HepG2 (cell line): ENCODE data around the gene IRF6. TPM values are rescaled to one million over a fixed set of nuclear protein-coding genes. Genes with fewer than 3 reads are reported as not detected.

Experiments
- ATAC-seq: fragments of 200-7000 bp; cut with Tn5 transposase; 3 replicates; pipeline ENCODE4 v1.9.1; 2020; ENCODE audit warnings: mild to moderate bottlenecking, moderate library complexity
- BruUV-seq: library from RNA; stranded (reverse); fragments of 400-500 nt; replicated peaks from 2 replicates; lab custom pipeline; 2021; lab: Mats Ljungman, UMichigan
- CTCF ChIA-PET: fragments of 300-600 bp; formaldehyde crosslinking; extraction: SDS; loops from one replicate; lab custom pipeline; 2021; ENCODE audit warnings: low total read pairs, inconsistent platforms, low intra/inter-chr PET ratio; lab: Yijun Ruan, JAX
- POLR2A ChIA-PET: fragments of 350-600 bp; sonication (Branson Sonifier 250); formaldehyde crosslinking; loops from one replicate; lab custom pipeline; 2020; ENCODE audit warnings: antibody characterized with exemption, inconsistent platforms; lab: Yijun Ruan, JAX
- DNase-seq: peaks from one replicate; pipeline ENCODE4 v3.0.0-alpha.2; 2015; ENCODE audit warnings: low spot score
- FAIRE-seq: peaks from 3 replicates; lab custom pipeline; 2011; peaks lifted over from hg19 to GRCh38; lab: Jason Lieb, UNC
- H2AFZ ChIP-seq: one replicate; pipeline ENCODE4 v1.6.1; 2011; ENCODE audit warnings: low read length, inconsistent platforms
- H3K27ac ChIP-seq: fragments of 300-600 bp; 3 replicates; pipeline ENCODE4 v1.8.0; 2011; ENCODE audit warnings: mixed run types, mild to moderate bottlenecking, mixed read lengths, low read length, inconsistent platforms; ENCODE audit not compliant: insufficient read depth; ENCODE audit errors: extremely low read length
- H3K27me3 ChIP-seq, 2 experiments: fragments of 200-600 bp in 1 of 2; 2 replicates in 1 of 2; 3 replicates in 1 of 2; pipeline versions ENCODE4 v1.6.0 to v1.8.0; 2011; ENCODE audit warnings: low read length in 2 of 2, mild to moderate bottlenecking in 2 of 2, moderate library complexity in 2 of 2, inconsistent platforms in 1 of 2; ENCODE audit not compliant: insufficient read depth in 2 of 2, control insufficient read depth in 1 of 2
- H3K36me3 ChIP-seq, 2 experiments: fragments of 200-600 bp in 1 of 2; replicated peaks in 1 of 2; 2 replicates in 1 of 2; 3 replicates in 1 of 2; pipeline versions ENCODE4 v1.5.1 to v1.8.0; 2011; ENCODE audit warnings: low read length in 2 of 2, inconsistent platforms in 1 of 2; ENCODE audit not compliant: insufficient read depth in 2 of 2, control insufficient read depth in 1 of 2
- H3K4me1 ChIP-seq: 2 replicates; pipeline ENCODE4 v1.5.1; 2012; ENCODE audit warnings: low read length, inconsistent platforms; ENCODE audit not compliant: insufficient read depth
- H3K4me2 ChIP-seq: 2 replicates; pipeline ENCODE4 v1.6.0; 2011; ENCODE audit warnings: low read depth, low read length, inconsistent platforms
- H3K4me3 ChIP-seq, 3 experiments: fragments of 200-600 bp in 1 of 3; sonication (generic), shearing (Covaris generic) in 1 of 3; replicated peaks in 1 of 3; 2 replicates each; pipeline ENCODE4 v1.5.1; 2011 to 2016; ENCODE audit warnings: low read length in 3 of 3, inconsistent platforms in 2 of 3, low read depth in 2 of 3, mild to moderate bottlenecking in 2 of 3, control low read depth in 1 of 3, mixed read lengths in 1 of 3; ENCODE audit not compliant: insufficient read depth in 1 of 3
- H3K79me2 ChIP-seq: one replicate; pipeline ENCODE4 v1.6.1; 2011; ENCODE audit warnings: low read length, inconsistent platforms; ENCODE audit not compliant: insufficient read depth
- H3K9ac ChIP-seq: 2 replicates; pipeline ENCODE4 v1.6.0; 2011; ENCODE audit warnings: mild to moderate bottlenecking, low read depth, low read length, inconsistent platforms; ENCODE audit not compliant: insufficient read depth
- H3K9me3 ChIP-seq: 2 replicates; pipeline ENCODE4 v1.5.1; 2012; ENCODE audit warnings: mild to moderate bottlenecking, low read length
- H4K20me1 ChIP-seq: 2 replicates; pipeline ENCODE4 v1.6.0; 2011; ENCODE audit warnings: inconsistent platforms, mild to moderate bottlenecking, low read length, moderate library complexity; ENCODE audit not compliant: insufficient read depth
- EHMT2 ChIP-seq: fragments of 200-600 bp; sonication (generic); IDR thresholded peaks from 2 replicates; pipeline ENCODE4 v1.7.0; 2017; ENCODE audit warnings: antibody characterized with exemption, low read depth, low read length, borderline replicate concordance
- ELF4 ChIP-seq: sonication (generic); formaldehyde crosslinking; IDR thresholded peaks from 2 replicates; pipeline ENCODE4 v1.5.0; 2020; ENCODE audit warnings: missing genetic modification reagents, mild to moderate bottlenecking, moderate library complexity, borderline replicate concordance
- MEIS1 ChIP-seq: sonication (generic); formaldehyde crosslinking; IDR thresholded peaks from 2 replicates; pipeline ENCODE4 v1.9.0; 2021; ENCODE audit warnings: mild to moderate bottlenecking, missing genetic modification reagents, moderate library complexity, borderline replicate concordance
- MTERF4 ChIP-seq: sonication (generic); formaldehyde crosslinking; IDR thresholded peaks from 2 replicates; pipeline ENCODE4 v1.8.0; 2023; ENCODE audit warnings: mild to moderate bottlenecking, missing genetic modification reagents
- NFAT5 ChIP-seq: sonication (generic); formaldehyde crosslinking; IDR thresholded peaks from 2 replicates; pipeline ENCODE4 v1.4.0; 2020; ENCODE audit warnings: missing genetic modification reagents
- RORA ChIP-seq: sonication (generic); formaldehyde crosslinking; IDR thresholded peaks from 2 replicates; pipeline ENCODE4 v1.5.0; 2020; ENCODE audit warnings: mild to moderate bottlenecking, missing genetic modification reagents, moderate library complexity
- ZNF18 ChIP-seq: sonication (generic); formaldehyde crosslinking; IDR thresholded peaks from 2 replicates; pipeline ENCODE4 v1.8.0; 2022; ENCODE audit warnings: mild to moderate bottlenecking, missing genetic modification reagents; ENCODE audit not compliant: insufficient replicate concordance
- ZNF354B ChIP-seq: sonication (generic); formaldehyde crosslinking; IDR thresholded peaks from 2 replicates; pipeline ENCODE4 v1.8.0; 2022; ENCODE audit warnings: mild to moderate bottlenecking, missing genetic modification reagents
- ZNF446 ChIP-seq: sonication (generic); formaldehyde crosslinking; IDR thresholded peaks from 2 replicates; pipeline ENCODE4 v1.5.0; 2020; ENCODE audit warnings: mild to moderate bottlenecking, missing genetic modification reagents
- WGBS: methylation state at CpG from one replicate; pipeline ENCODE4 v1.1.6; 2017; ENCODE audit warnings: low lambda C conversion rate; 5-methylcytosine and 5-hydroxymethylcytosine counted together
- in situ Hi-C: cut with HindIII; loops from 2 replicates; pipeline ENCODE4 v1.10.0; 2017; ENCODE audit warnings: low pct_unique_long_range_greater_than_20kb; ENCODE audit not compliant: extremely low pct_ligation_motif_present
- intact Hi-C: fragments of 100-400 bp; cut with micrococcal nuclease; formaldehyde crosslinking; loops from one replicate; pipeline ENCODE4 v1.10.0; 2022; ENCODE audit not compliant: unreplicated experiment
- polyA plus RNA-seq, 8 experiments: library from polyadenylated mRNA; depleted of rRNA in 3 of 8; stranded (reverse) in 7 of 8; unstranded in 1 of 8; fragments of >200 nt; fragmentation: Illumina TruSeq in 4 of 8; extraction: Trizol in 4 of 8; gene quantifications; 2 replicates each; pipeline versions ENCODE4 v1.2.1 to v1.2.3, GENCODE V29; 2011 to 2016; ENCODE audit warnings: low read depth in 4 of 8, missing spikeins in 1 of 8, mixed read lengths in 1 of 8; ENCODE audit not compliant: insufficient read depth in 1 of 8
- total RNA-seq, 5 experiments: library from RNA; depleted of rRNA; stranded (reverse); fragments of >200 nt; fragmentation: Illumina TruSeq; extraction: Trizol; gene quantifications; 2 replicates each; pipeline ENCODE4 v1.2.3, GENCODE V29; 2016; ENCODE audit warnings: low read depth in 1 of 5

IRF6 gene
- total and polyA plus RNA-seq, 2 of the 13 experiments (the other 11 are each of a cell fraction or from before 2014, with no cell fraction given): 0.02 TPM; not detected in 1

GRCh38 chr1:209766051-209766450 is 39.9 kb downstream of the IRF6 start:
- peaks cover 1 to 6% of the 10 kb centered on the region in 2 experiments; a peak in 2 of 5 replicates for H3K27me3 ChIP-seq
- intact Hi-C loops: no loop called here
- DNase-seq (no peak), ATAC-seq (no peak), FAIRE-seq (no peak)
- no peaks in the 10 kb centered on the region for H3K4me1 ChIP-seq
- H4K20me1 ChIP-seq: no peaks in the 10 kb centered on the region
- H3K4me2 ChIP-seq: no peak overlapping the region
- no peaks in the 10 kb centered on the region for H3K36me3 ChIP-seq
- WGBS: 5% methylated on average over 2 of the region's 2 CpGs
- H3K9me3 ChIP-seq: peaks cover 4% of the 10 kb centered on the region; the same call in 1 of the 2 replicates
- H3K4me3 ChIP-seq: no peak overlapping the region
- in situ Hi-C loops: no loop called here
- no peaks in the 10 kb centered on the region for H3K79me2 ChIP-seq
- no peak for TF ChIP-seq ZNF446 (CRISPR knock-in tag)
- no peak for TF ChIP-seq ZNF18 (CRISPR knock-in tag)
- no peak for TF ChIP-seq MTERF4
- TF ChIP-seq MEIS1 (CRISPR knock-in tag): no peak
- no peak for TF ChIP-seq NFAT5
- no peak for TF ChIP-seq ELF4 (CRISPR knock-in tag)
- no peak for TF ChIP-seq ZNF354B (CRISPR knock-in tag)
- no peak for TF ChIP-seq RORA (CRISPR knock-in tag)
- TF ChIP-seq EHMT2: no peak
- H3K27ac ChIP-seq: no peak overlapping the region
- no peak overlapping the region for H2AFZ ChIP-seq
- ChIA-PET CTCF (no interaction called here), POLR2A (interaction anchor here (1.4 kb wide), 1 partner anchor 18 kb away, joined by 4 read pairs; the partner anchor contains the start of gene C1orf74)
- H3K9ac ChIP-seq: no peak overlapping the region
- no TSS peak for BruUV-seq
